Astrocyte of the spinal cord (primary cell): ENCODE measurements around the gene SMCR8.

Experiments used
- DNase-seq: peaks from one replicate; pipeline ENCODE4 v3.0.0; 2011; ENCODE audit warnings: low read depth, low spot score
- H3K4me3 ChIP-seq: 2 replicates; pipeline ENCODE4 v1.5.1; 2011; ENCODE audit warnings: low read depth, mild to moderate bottlenecking, low read length, moderate library complexity
- CTCF ChIP-seq: IDR thresholded peaks from 2 replicates; pipeline ENCODE4 v1.5.1; 2012; ENCODE audit warnings: low read depth, mild to moderate bottlenecking, low read length, inconsistent platforms
- in situ Hi-C: cut with HindIII; loops from 2 replicates; pipeline ENCODE4 v1.10.0; 2017; ENCODE audit warnings: low sequenced_read_pairs

Gene SMCR8

DNA sequence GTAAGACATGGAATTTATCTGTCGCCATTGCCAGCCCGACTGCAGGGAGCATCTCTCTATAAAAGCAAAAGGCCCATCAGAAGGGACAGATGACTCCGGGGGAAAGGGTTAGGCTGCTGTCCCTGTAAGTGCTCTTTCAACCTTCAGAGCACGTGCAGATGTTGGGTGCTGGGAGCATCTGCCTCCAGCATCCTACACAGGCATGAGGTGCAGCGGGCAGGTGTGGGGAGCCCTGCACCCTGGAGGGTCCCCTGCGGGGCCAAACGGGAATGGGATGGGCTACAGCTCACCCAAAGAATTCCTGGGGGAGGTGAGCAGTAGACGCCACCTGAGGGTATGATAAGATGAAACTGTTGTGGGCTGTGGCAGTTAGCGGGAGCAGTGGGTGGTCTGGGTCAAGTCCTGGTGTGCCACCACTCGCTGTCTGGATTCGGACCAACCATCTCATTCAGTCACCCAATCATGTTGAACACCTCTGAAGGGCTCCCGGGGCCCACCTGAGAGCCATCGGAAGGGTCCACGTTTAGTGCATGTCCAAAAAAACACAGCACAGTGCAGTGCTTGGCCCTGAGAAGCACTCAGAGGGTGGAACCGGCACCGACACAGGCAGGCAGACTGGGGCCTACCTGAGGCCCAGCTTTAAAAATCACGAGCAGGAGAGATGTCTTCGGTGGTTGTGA lies 3.8 kb downstream of the SMCR8 start:
- DNase-seq, result no peak
- TF ChIP-seq CTCF, result no peak
- H3K4me3 ChIP-seq, result no peak overlapping the region
- in situ Hi-C loops, result no loop called here

GRCh38 chr17:18319604-18320256 lies 4.6 kb downstream of the SMCR8 start:
- TF ChIP-seq CTCF, result peak; percentile 53
- peak; percentile 43 for DNase-seq
- H3K4me3 ChIP-seq, result no peak overlapping the region
- in situ Hi-C loops, result no loop called here

GRCh38 chr17:18320301-18320700 lies 5.2 kb downstream of the SMCR8 start:
- no peak for DNase-seq
- no peak for TF ChIP-seq CTCF
- no peak overlapping the region for H3K4me3 ChIP-seq
- in situ Hi-C loops, result no loop called here

DNA sequence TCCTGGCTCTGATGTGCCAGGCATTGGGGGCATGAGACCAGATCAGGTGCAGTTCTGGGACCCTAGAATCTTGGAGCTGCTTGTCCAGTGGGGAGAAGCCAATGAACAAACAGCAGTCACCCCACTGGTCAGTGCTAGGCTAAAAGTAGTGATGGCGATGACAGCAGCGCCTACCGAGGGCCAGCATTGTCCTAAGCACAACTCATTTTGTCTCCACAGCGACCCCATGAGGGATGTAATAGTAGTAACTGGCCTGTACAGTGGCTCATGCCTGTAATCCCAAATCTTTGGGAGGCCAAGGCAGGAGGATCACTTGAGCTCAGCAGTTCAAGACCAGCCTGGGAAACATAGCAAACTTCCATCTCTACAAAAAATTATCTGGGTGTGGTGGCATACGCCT lies 6.2 kb downstream of the SMCR8 start:
- H3K4me3 ChIP-seq, result no peak overlapping the region
- no peak for DNase-seq
- in situ Hi-C loops, result no loop called here
- TF ChIP-seq CTCF, result peak; percentile 17

- no peak for TF ChIP-seq CTCF
- no peak overlapping the region for H3K4me3 ChIP-seq
- no peak for DNase-seq
- in situ Hi-C loops, result no loop called here
Measured at GRCh38 chr17:18322522-18322921, 7.4 kb downstream of the SMCR8 start.

DNA sequence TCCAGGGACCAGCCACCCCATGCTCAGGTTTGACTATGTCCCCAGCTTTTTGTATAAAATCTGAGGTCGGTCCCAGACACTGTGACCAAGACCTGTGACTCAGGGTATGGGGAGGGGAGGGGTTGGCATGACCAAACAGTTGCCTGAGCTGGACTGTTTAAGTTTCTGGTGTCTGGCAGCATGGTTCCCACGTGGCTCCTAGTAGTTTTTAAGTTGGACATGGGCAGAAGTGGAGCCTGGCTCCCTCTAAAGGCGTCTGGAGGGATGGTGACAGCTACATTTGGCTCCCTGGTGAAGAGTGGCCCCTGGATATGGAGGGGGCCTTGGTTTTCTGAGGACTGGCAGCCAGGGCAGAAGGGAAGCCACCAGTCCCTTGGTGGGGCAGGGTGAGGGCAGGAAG lies 7.9 kb downstream of the SMCR8 start:
- TF ChIP-seq CTCF, result peak; percentile 14
- in situ Hi-C loops, result no loop called here
- no peak for DNase-seq
- no peak overlapping the region for H3K4me3 ChIP-seq
